Right atrium auricular region (tissue), 2 donors: ENCODE measurements around the gene ZBTB18. TPM values are rescaled to one million over a fixed set of nuclear protein-coding genes. Genes with fewer than 3 reads are reported as not detected.
A peak's percentile ranks its signal among the peaks of the same experiment; 100 is the strongest.

Source experiments
- DNase-seq: peaks from one replicate; pipeline ENCODE4 v3.0.0-alpha.2; 2019; ENCODE audit warnings: low spot score
- H3K27ac ChIP-seq, 2 donors: fragments of 200-600 bp; sonication (generic); 1 replicate in 1 of 2; 2 replicates in 1 of 2; pipeline ENCODE4 v1.5.1; 2016 to 2019
- H3K27me3 ChIP-seq, 2 donors: fragments of 200-600 bp; sonication (generic); one replicate each; pipeline versions ENCODE4 v1.5.1 to v1.6.0; 2017 to 2019
- H3K36me3 ChIP-seq: fragments of 200-600 bp; sonication (generic); one replicate; pipeline ENCODE4 v1.5.1; 2016
- H3K4me1 ChIP-seq, 2 donors: fragments of 200-600 bp; sonication (generic); one replicate each; pipeline versions ENCODE4 v1.5.1 to v1.6.0; 2017 to 2019
- H3K4me3 ChIP-seq, 2 donors: fragments of 200-600 bp; sonication (generic); 1 replicate in 1 of 2; 2 replicates in 1 of 2; pipeline ENCODE4 v1.5.1; 2017 to 2019; ENCODE audit warnings: mild to moderate bottlenecking in 1 of 2, moderate library complexity in 1 of 2
- H3K9me3 ChIP-seq, 2 donors: fragments of 200-600 bp; sonication (generic); one replicate each; pipeline ENCODE4 v1.5.1; 2019
- CTCF ChIP-seq, 2 donors: fragments of 200-600 bp; sonication (generic); IDR thresholded peaks; one replicate each; pipeline ENCODE4 v1.5.1; 2019; ENCODE audit warnings: antibody characterized with exemption in 2 of 2
- total RNA-seq, 2 donors: library from RNA; depleted of rRNA; stranded (reverse); fragments of >200 nt; gene quantifications; one replicate each; pipeline ENCODE4 v1.1.0, GENCODE V29; 2016

Gene ZBTB18
- total RNA-seq = 10 to 100 TPM; 14.9 to 19.7 TPM

- H3K27ac ChIP-seq = peak within 1 kb of the TSS; percentile 74 to 85
- H3K4me3 ChIP-seq = peak within 1 kb of the TSS; percentile 68 to 93
- H3K9me3 ChIP-seq = no peaks in the 10 kb centered on the region
- TF ChIP-seq CTCF (IDR thresholded peaks at IDR 0.05) = no peak
- DNase-seq = no peak
- H3K4me1 ChIP-seq = peaks cover 0 to 31% of the 10 kb centered on the region in 2 donors
- peaks cover 15% of the 10 kb centered on the region for H3K36me3 ChIP-seq
- no peaks in the 10 kb centered on the region for H3K27me3 ChIP-seq
Observed at GRCh38 chr1:244050835-244051444, at the start of gene ZBTB18. ZBTB18 (plus strand) TSS chr1:244051283; CDS start chr1:244051432, 149 bp downstream.

GRCh38 chr1:244002721-244003120 lies 48.4 kb upstream of the ZBTB18 start:
- no peaks in the 10 kb centered on the region for H3K4me1 ChIP-seq
- no peak overlapping the region for H3K27ac ChIP-seq
- H3K9me3 ChIP-seq = no peaks in the 10 kb centered on the region
- no peak for DNase-seq
- no peak for TF ChIP-seq CTCF (IDR thresholded peaks at IDR 0.05)
- no peaks in the 10 kb centered on the region for H3K27me3 ChIP-seq
- H3K4me3 ChIP-seq = no peak overlapping the region
- no peaks in the 10 kb centered on the region for H3K36me3 ChIP-seq

- DNase-seq = no peak
- no peaks in the 10 kb centered on the region for H3K27me3 ChIP-seq
- H3K9me3 ChIP-seq = no peaks in the 10 kb centered on the region
- H3K4me3 ChIP-seq = no peak overlapping the region
- no peak overlapping the region for H3K27ac ChIP-seq
- H3K36me3 ChIP-seq = no peaks in the 10 kb centered on the region
- H3K4me1 ChIP-seq = no peaks in the 10 kb centered on the region
- TF ChIP-seq CTCF (IDR thresholded peaks at IDR 0.05) = no peak
Observed at GRCh38 chr1:244005455-244005854, 45.6 kb upstream of the ZBTB18 start.

GRCh38 chr1:244006381-244006901 lies 44.6 kb upstream of the ZBTB18 start:
- H3K27me3 ChIP-seq = no peaks in the 10 kb centered on the region
- no peaks in the 10 kb centered on the region for H3K4me1 ChIP-seq
- no peaks in the 10 kb centered on the region for H3K9me3 ChIP-seq
- H3K36me3 ChIP-seq = no peaks in the 10 kb centered on the region
- no peak for TF ChIP-seq CTCF (IDR thresholded peaks at IDR 0.05)
- DNase-seq = no peak
- no peak overlapping the region for H3K27ac ChIP-seq
- no peak overlapping the region for H3K4me3 ChIP-seq

GRCh38 chr1:244006961-244007360 lies 44.1 kb upstream of the ZBTB18 start:
- no peaks in the 10 kb centered on the region for H3K27me3 ChIP-seq
- no peak for TF ChIP-seq CTCF (IDR thresholded peaks at IDR 0.05)
- H3K36me3 ChIP-seq = no peaks in the 10 kb centered on the region
- H3K4me1 ChIP-seq = peaks cover 0 to 4% of the 10 kb centered on the region in 2 donors
- no peaks in the 10 kb centered on the region for H3K9me3 ChIP-seq
- no peak overlapping the region for H3K27ac ChIP-seq
- H3K4me3 ChIP-seq = no peak overlapping the region
- no peak for DNase-seq

GRCh38 chr1:244010191-244010590 lies 40.9 kb upstream of the ZBTB18 start:
- no peak for TF ChIP-seq CTCF (IDR thresholded peaks at IDR 0.05)
- Histone ChIP-seq H3K9me3 (no peaks in the 10 kb centered on the region), H3K27ac (no peak overlapping the region), H3K4me3 (no peak overlapping the region), H3K36me3 (no peaks in the 10 kb centered on the region), H3K27me3 (no peaks in the 10 kb centered on the region), H3K4me1 (peaks cover 0 to 11% of the 10 kb centered on the region in 2 donors)
- DNase-seq = no peak
